Natural killer cell (primary cell): ENCODE data around the gene FOXP1. TPM values are rescaled to one million over a fixed set of nuclear protein-coding genes. Genes with fewer than 3 reads are reported as not detected.

ENCODE experiments used
- ATAC-seq, 3 donors: fragments of 150-1000 bp in 2 of 3; fragments of 200-7000 bp in 1 of 3; cut with Tn5 transposase; 1 replicate in 1 of 3; 2 replicates in 2 of 3; pipeline ENCODE4 v1.10.0; 2021; ENCODE audit warnings: mild to moderate bottlenecking in 2 of 3, moderate library complexity in 2 of 3
- DNase-seq, 2 donors: peaks; one replicate each; pipeline versions ENCODE4 v3.0.0 to v3.0.0-alpha.2; 2013 to 2021; ENCODE audit warnings: mixed read lengths in 1 of 2
- H3K27ac ChIP-seq: one replicate; pipeline ENCODE4 v1.5.1; 2013; ENCODE audit warnings: mild to moderate bottlenecking, low read length
- H3K27me3 ChIP-seq: one replicate; pipeline ENCODE4 v1.6.1; 2013; ENCODE audit warnings: low read length; ENCODE audit not compliant: control insufficient read depth, insufficient read depth
- H3K36me3 ChIP-seq: one replicate; pipeline ENCODE4 v1.6.1; 2013; ENCODE audit warnings: low read length; ENCODE audit not compliant: control insufficient read depth, insufficient read depth
- H3K4me1 ChIP-seq: one replicate; pipeline ENCODE4 v1.6.1; 2013; ENCODE audit warnings: low read length; ENCODE audit not compliant: control insufficient read depth, insufficient read depth
- H3K4me3 ChIP-seq: one replicate; pipeline ENCODE4 v1.5.1; 2013; ENCODE audit warnings: low read length
- H3K9me3 ChIP-seq: one replicate; pipeline ENCODE4 v1.6.1; 2013; ENCODE audit warnings: low read length; ENCODE audit not compliant: control insufficient read depth, insufficient read depth
- H3K27ac Mint-ChIP-seq, 2 donors: one replicate each; pipeline ENCODE4 v1.8.0; 2022; ENCODE audit warnings: mild to moderate bottlenecking in 2 of 2, mixed read lengths in 2 of 2, moderate library complexity in 1 of 2
- H3K27me3 Mint-ChIP-seq, 2 donors: one replicate each; pipeline ENCODE4 v1.8.0; 2022; ENCODE audit warnings: low read depth in 2 of 2, mixed read lengths in 2 of 2
- H3K36me3 Mint-ChIP-seq: one replicate; pipeline ENCODE4 v1.8.0; 2022; ENCODE audit warnings: mixed read lengths
- H3K4me1 Mint-ChIP-seq, 2 donors: one replicate each; pipeline ENCODE4 v1.8.0; 2022; ENCODE audit warnings: mixed read lengths in 2 of 2
- H3K4me3 Mint-ChIP-seq: one replicate; pipeline ENCODE4 v1.8.0; 2022; ENCODE audit warnings: mild to moderate bottlenecking, moderate library complexity, mixed read lengths
- H3K9me3 Mint-ChIP-seq, 2 donors: one replicate each; pipeline ENCODE4 v1.8.0; 2022; ENCODE audit warnings: mixed read lengths in 2 of 2
- CTCF ChIP-seq: fragments of 200-600 bp; IDR thresholded peaks from one replicate; pipeline ENCODE4 v1.8.0; 2022; ENCODE audit warnings: antibody characterized with exemption
- WGBS: methylation state at CpG from one replicate; pipeline ENCODE4 v1.1.7; 2013; ENCODE audit warnings: missing lambda C conversion rate; ENCODE audit not compliant: insufficient coverage; 5-methylcytosine and 5-hydroxymethylcytosine counted together
- intact Hi-C: fragments of 100-400 bp; cut with micrococcal nuclease; formaldehyde crosslinking; loops from one replicate; pipeline ENCODE4 v1.14.2; 2022
- total RNA-seq, 4 donors: library from RNA; stranded (reverse); fragments of 120-200 nt in 1 of 4; gene quantifications; one replicate each; pipeline versions ENCODE4 v1.2.3 to v1.2.4, GENCODE V29; 2013 to 2022

The FOXP1 gene
- total RNA-seq, 3 donors from 2014 or later (not counting 1 experiment from before 2014, with no cell fraction given), result 166 to 185 (median 166) TPM

GRCh38 chr3:71008350-71008935 is 575.1 kb downstream of the FOXP1 start:
- 64% methylated on average over 7 of the region's 7 CpGs for WGBS
- H3K4me3 ChIP-seq, result no peak overlapping the region
- Mint-ChIP-seq H3K9me3 (no peaks in the 10 kb centered on the region), H3K27me3 (no peaks in the 10 kb centered on the region), H3K4me1 (peaks cover 54 to 56% of the 10 kb centered on the region in 2 donors), H3K4me3 (no peak overlapping the region), H3K36me3 (peaks cover 4% of the 10 kb centered on the region), H3K27ac (peak overlapping the region; percentile 69 to 87)
- intact Hi-C loops, result loop anchor here (5.0 kb wide), 2 partner anchors 299 to 504 kb away; no protein-coding TSS in a partner anchor
- TF ChIP-seq CTCF, result no peak
- no peaks in the 10 kb centered on the region for H3K9me3 ChIP-seq
- peak overlapping the region; percentile 34 for H3K27ac ChIP-seq
- H3K4me1 ChIP-seq, result peaks cover 12% of the 10 kb centered on the region
- peaks cover 10% of the 10 kb centered on the region for H3K36me3 ChIP-seq
- peak in 1 of 2 donors; percentile 48 for DNase-seq
- no peaks in the 10 kb centered on the region for H3K27me3 ChIP-seq
- ATAC-seq, result no peak

GRCh38 chr3:71006810-71007785 is 576.4 kb downstream of the FOXP1 start:
- 83% methylated on average over 8 of the region's 9 CpGs for WGBS
- Histone ChIP-seq H3K4me1 (peaks cover 12% of the 10 kb centered on the region), H3K27ac (no peak overlapping the region), H3K36me3 (peaks cover 2% of the 10 kb centered on the region), H3K9me3 (no peaks in the 10 kb centered on the region), H3K27me3 (no peaks in the 10 kb centered on the region), H3K4me3 (no peak overlapping the region)
- intact Hi-C loops, result loop anchor here (1.0 to 5.0 kb wide), 5 partner anchors 62 to 579 kb away; no protein-coding TSS in a partner anchor
- peak overlapping the region; percentile 69 to 87 for H3K27ac Mint-ChIP-seq
- H3K9me3 Mint-ChIP-seq, result no peaks in the 10 kb centered on the region
- ATAC-seq (peak; percentile 61 to 76 (median 76)), DNase-seq (peak in 1 of 2 donors; percentile 63)
- H3K36me3 Mint-ChIP-seq, result no peaks in the 10 kb centered on the region
- H3K27me3 Mint-ChIP-seq, result no peaks in the 10 kb centered on the region
- H3K4me1 Mint-ChIP-seq, result peaks cover 52% of the 10 kb centered on the region in 2 donors
- peak; percentile 80 for TF ChIP-seq CTCF
- no peak overlapping the region for H3K4me3 Mint-ChIP-seq

GRCh38 chr3:71005702-71006321 is 577.7 kb downstream of the FOXP1 start:
- Histone ChIP-seq H3K4me3 (no peak overlapping the region), H3K27me3 (no peaks in the 10 kb centered on the region), H3K36me3 (no peaks in the 10 kb centered on the region), H3K9me3 (no peaks in the 10 kb centered on the region), H3K4me1 (peaks cover 6% of the 10 kb centered on the region), H3K27ac (no peak overlapping the region)
- H3K9me3 Mint-ChIP-seq, result no peaks in the 10 kb centered on the region
- no peak for TF ChIP-seq CTCF
- H3K27me3 Mint-ChIP-seq, result no peaks in the 10 kb centered on the region
- intact Hi-C loops, result loop anchor here (1.0 to 5.0 kb wide), 3 partner anchors 301 to 580 kb away; no protein-coding TSS in a partner anchor
- H3K36me3 Mint-ChIP-seq, result no peaks in the 10 kb centered on the region
- H3K4me1 Mint-ChIP-seq, result peaks cover 40 to 48% of the 10 kb centered on the region in 2 donors
- DNase-seq (no peak), ATAC-seq (no peak)
- H3K4me3 Mint-ChIP-seq, result no peak overlapping the region
- WGBS, result 89% methylated on average over 8 of the region's 10 CpGs
- no peak overlapping the region for H3K27ac Mint-ChIP-seq
